Right renal pelvis (tissue), 4 donors: ENCODE results near the gene SYNJ2. TPM values are rescaled to one million over a fixed set of nuclear protein-coding genes. Genes with fewer than 3 reads are reported as not detected.

ENCODE experiments used
- DNase-seq, 4 donors: peaks; one replicate each; pipeline ENCODE4 v3.0.0-alpha.2; 2013; ENCODE audit warnings: low read depth in 4 of 4, low spot score in 3 of 4, missing footprints in 1 of 4
- polyA plus RNA-seq, 4 donors: library from polyadenylated mRNA; unstranded; fragments of 120-200 nt; gene quantifications; one replicate each; pipeline ENCODE4 v1.2.1, GENCODE V29; 2013; ENCODE audit not compliant: insufficient read length in 4 of 4

SYNJ2 gene
- polyA plus RNA-seq, 4 donors: 10.2 to 13.0 (median 10.6) TPM

DNA sequence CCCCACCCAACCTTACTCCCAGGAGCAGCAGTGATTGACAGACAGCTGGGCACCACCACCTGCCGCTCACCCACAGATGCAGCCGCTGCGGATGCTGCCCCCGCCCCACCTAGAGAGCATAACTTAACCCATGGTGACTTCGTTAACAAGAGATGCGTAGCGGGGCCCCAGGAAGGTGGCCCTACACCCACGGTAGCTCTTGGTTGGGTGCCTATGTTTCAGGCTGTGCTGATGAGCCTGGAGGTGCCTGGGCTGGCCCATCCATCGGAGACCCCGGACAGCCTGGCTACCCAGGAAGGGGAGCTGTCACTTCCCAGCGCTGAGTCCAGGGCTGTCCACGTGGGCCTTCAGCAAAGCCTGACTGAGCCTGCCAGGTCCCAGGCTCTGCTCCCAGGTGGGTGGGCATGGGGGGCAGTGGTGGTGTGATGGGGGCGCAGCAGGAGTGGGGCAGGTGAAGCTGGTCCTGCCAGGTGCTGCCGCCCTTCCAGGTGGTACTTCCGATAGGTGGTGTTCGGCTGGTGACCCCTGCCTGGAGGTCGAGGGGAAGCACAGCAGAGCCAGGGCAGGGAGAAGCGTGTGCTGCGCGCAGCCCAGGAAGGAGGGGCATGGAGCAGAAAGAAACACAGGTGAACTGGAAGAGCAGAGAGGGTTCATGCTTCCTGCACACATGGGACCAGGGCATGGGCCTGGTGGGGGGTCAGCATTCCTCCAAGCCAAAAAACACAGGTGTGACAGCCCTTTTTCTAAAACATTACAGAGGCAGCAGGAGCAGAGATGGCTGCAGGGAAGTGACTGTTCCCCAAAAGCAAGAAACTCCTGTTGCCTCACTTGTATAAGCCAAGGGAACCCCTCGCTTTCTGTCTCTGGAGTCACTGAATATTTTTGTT lies 56.9 kb downstream of the SYNJ2 start:
- no peak for DNase-seq

DNA sequence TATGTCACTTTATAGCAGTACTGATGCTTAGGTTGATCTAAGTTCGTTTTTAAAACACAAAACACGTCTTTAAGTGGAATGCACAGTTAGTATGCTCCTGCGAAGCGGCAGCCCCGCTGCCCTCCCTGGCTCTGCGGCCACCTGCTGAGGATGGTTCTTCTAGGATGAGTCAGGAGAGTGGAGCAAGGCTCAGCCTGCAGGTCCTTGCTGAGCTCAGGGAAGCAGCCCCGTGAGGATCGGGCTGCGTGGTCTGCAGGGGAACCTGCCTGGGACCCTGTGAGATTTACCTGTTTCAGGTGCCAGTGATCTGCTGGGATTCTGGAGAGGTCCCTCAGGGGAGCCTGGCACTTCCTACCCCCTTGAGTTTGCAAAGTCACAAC lies 57.5 kb downstream of the SYNJ2 start:
- DNase-seq: no peak

DNA sequence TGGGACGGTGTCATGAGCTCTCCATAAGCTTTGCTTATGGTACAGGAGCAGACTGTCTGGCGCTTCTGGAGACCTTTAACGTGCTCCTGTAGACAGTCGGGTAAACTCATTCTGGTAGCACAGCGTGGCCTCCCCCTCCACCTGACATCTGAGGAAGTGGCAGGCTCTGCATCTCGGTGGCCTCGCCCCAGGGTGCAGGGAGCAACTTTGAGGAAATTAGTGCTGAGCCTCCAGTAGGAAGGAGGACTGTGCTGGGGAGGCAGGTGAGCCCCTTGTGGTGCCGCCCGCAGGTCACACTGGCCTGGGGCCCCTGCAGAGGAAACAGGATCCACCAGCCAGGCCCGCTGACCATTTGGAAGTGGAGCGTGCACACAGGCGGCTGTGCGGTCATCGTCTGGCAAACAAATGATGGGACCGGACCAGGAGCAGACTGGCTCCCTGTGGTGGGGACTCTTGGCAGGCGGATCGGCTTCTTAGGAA lies 57.9 kb downstream of the SYNJ2 start:
- no peak for DNase-seq

- no peak for DNase-seq
Measured at GRCh38 chr6:158040051-158040803, 58.6 kb downstream of the SYNJ2 start.

DNA sequence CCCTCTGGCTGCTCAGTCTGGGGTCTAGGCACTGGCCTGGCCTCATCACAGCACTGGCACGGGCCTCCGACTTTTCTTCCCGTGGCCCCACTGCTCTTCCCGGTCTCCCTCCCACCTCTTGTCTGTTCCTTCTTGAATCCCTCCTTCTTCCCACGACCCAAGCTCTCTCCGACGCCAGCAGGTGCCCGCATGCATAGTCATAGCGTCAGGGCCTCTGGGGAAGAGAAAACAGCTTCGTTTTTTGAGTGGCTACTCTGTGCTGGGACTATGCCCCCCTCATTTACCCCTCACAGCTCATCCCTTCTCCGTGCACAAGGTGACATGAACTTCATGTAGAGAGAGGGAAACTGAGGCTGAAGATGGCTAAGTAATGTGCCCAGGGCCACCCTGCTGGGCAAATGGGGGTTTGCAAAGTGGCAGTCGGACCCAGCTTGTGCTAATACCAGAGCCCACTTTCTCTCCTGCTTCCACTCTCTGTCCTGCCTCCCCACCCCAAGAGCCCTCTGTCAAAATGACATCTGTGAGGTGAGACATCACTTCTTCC lies 59.2 kb downstream of the SYNJ2 start:
- no peak for DNase-seq

DNA sequence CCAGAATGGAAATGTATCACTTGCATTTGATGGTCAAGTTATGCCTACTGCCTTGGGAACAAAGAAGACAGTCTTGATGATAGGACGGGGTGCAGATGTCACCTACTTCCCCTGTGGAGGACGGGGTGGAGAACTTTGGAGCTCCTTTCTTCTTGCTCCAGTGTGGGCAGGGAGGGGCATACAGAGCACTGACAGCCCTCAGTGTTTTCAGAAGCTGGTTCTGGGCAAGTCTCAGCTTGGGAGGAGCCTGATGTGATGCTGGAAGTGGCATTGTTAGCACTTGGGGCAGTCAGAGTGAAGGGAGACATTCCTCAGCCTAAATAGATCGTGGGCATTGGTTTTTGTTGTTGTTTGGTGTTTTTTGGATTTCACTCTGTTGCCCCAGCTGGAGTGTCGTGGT lies 59.7 kb downstream of the SYNJ2 start:
- DNase-seq: no peak

GRCh38 chr6:158041788-158042187 lies 60.1 kb downstream of the SYNJ2 start:
- no peak for DNase-seq

- no peak for DNase-seq
Measured at GRCh38 chr6:158042245-158042798, 60.7 kb downstream of the SYNJ2 start.

- DNase-seq: no peak
Measured at GRCh38 chr6:158043008-158043407, 61.3 kb downstream of the SYNJ2 start.

DNA sequence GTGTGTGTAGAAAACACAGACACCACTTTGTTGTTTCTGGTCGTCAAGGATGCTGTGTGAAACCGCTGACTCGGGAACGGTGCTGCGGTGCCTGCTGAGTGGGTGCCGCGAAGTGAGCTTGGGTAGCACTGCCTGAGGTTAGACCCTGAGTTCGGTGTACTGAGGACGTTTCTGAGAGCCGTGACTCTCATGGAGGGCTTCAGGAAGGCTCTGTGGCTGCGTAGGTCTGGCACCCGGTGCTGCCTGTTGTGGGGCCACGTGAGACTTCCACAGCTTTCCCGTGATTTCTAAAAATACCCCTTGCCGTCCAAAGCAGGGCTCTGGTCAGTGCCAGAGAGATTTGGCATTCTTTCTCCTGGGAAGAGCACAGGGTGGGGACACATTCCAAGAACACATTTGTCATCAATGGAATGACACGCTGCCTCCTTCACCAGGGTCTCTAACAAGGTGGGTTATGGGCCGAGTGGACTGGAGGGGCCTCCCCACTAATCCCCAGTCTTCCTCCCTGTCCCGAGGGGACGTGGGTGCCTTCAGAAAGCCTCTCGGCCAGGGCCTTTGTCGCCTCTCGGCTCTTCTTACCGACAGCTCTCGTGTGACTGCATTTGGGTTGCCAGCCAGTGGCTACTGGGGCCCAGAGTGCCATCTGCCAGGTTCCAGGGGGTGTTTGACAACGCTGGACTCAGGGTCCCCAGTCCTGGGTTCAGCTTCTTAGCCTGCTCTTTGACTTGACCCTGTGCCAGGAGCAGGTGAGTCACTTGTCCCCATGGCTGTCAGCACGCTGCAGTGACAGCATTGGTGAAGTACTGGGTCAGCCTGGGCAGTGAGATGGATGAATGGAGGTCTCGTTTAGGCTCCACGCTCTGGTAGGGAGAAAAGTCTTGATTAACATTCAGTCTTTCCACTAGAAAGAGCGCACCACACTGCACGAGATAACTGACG lies 62.2 kb downstream of the SYNJ2 start:
- DNase-seq: no peak

DNA sequence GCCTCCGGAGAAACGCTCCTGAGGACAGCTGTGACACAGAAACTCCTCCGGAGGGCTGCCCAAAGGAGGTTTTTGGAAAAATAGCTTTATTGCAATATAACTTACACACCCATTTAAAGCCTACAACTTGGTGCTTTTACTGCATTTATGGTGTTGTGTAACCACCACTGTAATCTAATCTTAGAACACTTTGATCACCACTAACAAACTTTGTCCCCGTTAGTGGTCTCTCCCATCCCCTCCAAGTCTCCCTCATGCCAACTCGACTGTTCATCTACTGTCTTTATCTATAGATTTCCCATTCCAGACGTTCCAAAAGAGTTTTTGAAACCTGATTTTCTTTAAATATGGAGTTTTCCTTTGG lies 62.8 kb downstream of the SYNJ2 start:
- DNase-seq: no peak

GRCh38 chr6:158046201-158047126 lies 64.8 kb downstream of the SYNJ2 start:
- DNase-seq: no peak

DNA sequence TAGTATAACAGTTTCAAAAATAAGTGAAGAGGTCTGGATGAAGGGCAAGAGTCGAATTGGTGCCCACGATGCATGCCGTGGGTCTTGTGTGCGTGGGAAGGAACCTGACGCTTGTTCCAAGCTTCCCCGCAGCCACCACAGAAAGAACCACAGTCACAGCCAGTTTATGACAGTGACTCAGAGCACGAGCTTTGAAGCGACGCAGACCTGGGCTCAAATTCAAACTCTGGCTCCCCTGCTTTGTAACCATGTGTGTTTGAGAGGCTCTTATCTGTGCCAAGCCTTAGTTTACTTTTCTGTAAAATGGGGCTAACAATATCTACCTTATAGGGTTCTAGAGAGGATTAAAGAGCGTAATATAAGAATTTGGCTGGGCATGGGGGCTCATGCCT lies 65.5 kb downstream of the SYNJ2 start:
- no peak for DNase-seq

GRCh38 chr6:158047563-158048323 lies 66.1 kb downstream of the SYNJ2 start:
- no peak for DNase-seq

- no peak for DNase-seq
Measured at GRCh38 chr6:158048589-158048988, 66.9 kb downstream of the SYNJ2 start.

DNA sequence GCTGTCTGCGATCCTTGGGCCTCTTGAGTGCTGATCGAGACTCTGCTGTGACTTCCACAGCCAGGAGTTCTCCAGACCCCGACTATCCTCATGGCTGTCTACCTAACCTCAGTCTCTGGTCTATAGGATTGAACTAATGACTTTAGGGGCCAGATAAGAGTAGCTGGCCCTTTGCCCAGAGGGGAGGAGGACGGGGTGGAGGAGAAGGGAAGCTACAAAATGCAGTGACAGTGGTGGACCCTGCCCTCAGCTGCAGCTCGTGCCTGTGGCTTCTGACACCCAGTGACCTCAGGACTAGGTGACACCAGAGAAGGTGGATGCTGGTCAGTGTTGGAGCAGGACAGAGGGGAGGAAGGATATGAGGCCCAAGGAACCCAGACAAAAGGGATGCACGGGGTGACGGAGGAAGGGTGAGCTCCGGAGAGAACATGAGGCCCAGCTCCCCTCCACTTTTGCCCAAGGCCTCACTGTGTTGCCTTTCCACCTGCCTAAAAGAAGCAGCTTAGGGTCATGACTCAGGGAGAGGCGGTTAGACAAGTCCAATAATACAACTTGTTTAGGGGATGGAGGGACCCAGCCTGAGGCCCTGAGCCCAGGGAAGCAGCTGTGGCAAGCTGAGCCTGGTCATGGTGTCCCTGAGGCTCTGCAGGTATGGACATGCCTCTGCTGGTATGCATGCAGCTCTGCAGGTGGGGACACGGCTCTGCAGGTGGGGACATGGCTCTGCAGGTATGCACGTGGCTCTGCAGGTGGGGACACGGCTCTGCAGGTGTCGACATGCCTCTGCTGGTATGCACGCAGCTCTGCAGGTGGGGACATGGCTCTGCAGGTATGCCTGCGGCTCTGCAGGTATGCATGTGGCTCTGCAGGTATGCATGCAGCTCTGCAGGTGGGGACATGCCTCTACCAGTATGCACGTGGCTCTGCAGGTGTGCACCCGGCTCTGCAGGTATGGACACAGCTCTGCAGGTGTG lies 67.7 kb downstream of the SYNJ2 start:
- no peak for DNase-seq

- DNase-seq: no peak
Measured at GRCh38 chr6:158050107-158050735, 68.6 kb downstream of the SYNJ2 start.
